Glomerular endothelial cell (primary cell): Measurements from ENCODE around the gene CLIP1. TPM values are rescaled to one million over a fixed set of nuclear protein-coding genes. Genes with fewer than 3 reads are reported as not detected.
A peak's percentile ranks its signal among the peaks of the same experiment; 100 is the strongest.
"Not testable (repeated sequence)": the region's sequence is repeated elsewhere in the genome, so short reads cannot be mapped to it uniquely, and the experiment has no call there.

Source experiments
- DNase-seq: peaks from one replicate; pipeline ENCODE4 v3.0.0-alpha.2; 2011; ENCODE audit warnings: low read depth, low spot score; ENCODE audit errors: extremely low read depth
- total RNA-seq: library from RNA; depleted of rRNA; stranded (reverse); fragments of >200 nt; gene quantifications from 2 replicates; pipeline ENCODE4 v1.2.3, GENCODE V29; 2015

CLIP1 gene
- total RNA-seq, 1 donor from 2014 or later = 85.6 TPM

DNA sequence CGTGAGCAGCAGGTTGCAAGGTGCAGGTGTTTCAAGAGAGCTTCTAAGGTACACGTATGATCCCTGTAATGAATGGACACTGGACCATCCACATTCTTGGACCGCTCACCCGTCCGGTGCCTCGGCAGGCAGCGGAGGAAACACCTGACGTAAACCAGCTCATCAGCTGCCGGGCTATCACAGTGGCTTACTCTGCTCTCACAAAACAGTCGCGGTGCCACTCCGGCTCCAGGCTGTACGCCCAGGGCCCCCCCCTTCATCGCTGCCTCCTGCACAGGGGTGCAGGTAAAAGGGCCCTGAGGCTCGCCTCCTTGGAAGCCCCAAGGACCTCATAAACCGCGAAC is 156.6 kb downstream of the CLIP1 start:
- DNase-seq = no peak

DNA sequence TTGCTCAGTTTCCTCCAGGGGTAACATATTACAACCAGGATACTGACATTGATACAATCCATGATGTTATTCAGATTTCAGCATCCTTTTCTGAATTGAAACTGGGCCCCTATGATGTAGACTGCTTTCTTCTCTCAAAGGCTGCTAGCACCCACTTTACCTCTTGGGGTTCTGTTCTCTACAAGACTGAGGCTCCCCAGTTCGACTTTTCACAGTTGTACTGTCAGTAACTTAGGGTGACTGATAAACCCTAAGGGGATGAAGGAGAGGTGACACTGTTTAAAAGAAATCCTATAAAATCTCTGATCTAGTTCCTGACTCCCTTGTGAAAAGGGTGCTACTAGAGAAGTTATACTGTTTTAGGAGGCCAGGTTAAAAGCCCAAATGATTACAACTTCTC is 157.0 kb downstream of the CLIP1 start:
- DNase-seq = no peak

DNA sequence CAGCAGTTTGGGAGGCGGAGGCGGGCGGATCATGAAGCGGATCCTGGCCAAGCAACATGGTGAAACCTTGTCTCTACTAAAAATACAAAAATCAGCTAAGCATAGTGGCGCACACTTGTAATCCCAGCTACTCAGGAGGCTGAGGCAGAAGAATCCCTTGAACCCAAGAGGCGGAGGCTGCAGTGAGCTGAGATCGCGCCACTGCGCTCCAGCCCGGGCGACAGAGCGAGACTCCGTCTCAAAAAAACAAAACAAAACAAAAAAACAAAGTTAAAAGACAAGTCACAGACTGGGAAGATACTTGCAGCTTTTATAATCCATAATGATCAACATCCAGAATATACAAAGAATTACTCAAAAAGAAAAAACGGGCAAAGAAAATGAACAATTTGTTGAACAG is 161.7 kb downstream of the CLIP1 start:
- not testable (repeated sequence) for DNase-seq

DNA sequence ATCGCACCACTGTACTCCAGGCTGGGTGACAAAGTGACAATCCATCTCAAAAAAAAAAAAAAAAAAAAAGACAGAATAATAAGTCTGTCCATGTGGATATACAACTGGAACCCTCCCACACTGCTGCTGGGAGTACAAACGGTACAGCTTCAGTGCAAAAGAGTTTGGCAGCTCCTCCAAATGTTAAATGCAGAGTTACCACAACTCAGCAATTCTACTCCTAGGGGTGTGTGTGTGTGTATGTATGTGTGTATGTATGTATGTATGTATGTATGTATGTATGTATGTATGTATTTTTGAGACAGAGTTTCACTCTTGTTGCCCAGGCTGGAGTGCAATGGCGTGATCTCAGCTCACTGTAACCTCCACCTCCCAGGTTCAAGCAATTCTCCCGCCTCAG is 163.5 kb downstream of the CLIP1 start:
- not testable (repeated sequence) for DNase-seq

DNA sequence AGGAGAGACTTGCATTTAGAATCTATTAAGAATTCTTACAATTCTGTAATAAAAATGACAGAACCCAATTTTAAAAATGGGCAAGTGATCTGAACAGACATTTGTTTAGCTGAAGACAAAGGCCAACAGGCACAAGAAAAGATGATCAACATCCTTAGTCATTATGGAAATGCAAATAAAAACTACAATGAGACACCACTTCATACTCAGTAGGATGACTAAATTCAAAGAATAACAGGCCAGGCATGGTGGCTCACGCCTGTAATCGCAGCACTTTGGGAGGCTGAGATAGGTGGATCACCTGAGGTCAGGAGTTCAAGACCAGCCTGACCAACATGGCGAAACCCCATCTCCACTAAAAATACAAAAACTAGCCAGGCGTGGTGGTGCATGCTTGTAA is 164.0 kb downstream of the CLIP1 start:
- not testable (repeated sequence) for DNase-seq

DNA sequence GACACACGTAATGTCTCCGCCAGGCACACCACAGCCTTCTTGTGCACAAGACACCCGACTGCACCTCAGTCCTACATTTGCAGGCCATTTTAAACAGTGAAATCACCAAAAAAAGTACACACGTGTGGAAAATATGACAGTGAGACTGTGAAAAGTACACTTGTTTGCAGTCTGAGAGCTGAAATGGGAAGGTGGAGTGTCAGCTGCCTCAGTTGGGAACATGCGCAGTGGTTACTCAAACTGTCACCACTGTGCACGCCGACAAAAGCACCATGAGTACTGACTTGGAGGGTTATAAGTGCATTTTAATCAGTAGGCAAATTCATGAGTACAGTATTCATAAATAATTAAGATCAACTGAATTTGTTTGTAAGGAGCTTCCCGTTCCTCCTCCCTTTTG is 171.9 kb downstream of the CLIP1 start:
- DNase-seq = no peak

DNA sequence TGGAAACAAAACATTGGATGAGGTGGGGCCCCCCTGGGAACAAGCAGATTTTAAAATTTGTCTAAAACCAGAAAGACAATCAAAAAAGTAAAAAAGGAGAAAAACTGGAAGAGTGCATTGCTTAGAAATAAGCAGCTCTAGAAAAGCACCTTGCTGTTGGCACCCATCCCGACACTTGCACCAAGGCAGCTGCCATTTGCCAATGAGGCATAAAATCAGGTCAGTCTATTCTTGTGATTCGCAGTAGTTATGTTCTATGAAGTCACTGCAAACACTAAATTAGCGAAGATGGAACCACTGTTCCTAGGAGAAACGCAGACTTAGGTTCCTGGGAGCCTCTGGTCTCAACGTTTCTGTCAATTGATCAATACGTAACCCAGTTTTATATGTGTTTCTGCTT is 172.4 kb downstream of the CLIP1 start:
- no peak for DNase-seq

DNA sequence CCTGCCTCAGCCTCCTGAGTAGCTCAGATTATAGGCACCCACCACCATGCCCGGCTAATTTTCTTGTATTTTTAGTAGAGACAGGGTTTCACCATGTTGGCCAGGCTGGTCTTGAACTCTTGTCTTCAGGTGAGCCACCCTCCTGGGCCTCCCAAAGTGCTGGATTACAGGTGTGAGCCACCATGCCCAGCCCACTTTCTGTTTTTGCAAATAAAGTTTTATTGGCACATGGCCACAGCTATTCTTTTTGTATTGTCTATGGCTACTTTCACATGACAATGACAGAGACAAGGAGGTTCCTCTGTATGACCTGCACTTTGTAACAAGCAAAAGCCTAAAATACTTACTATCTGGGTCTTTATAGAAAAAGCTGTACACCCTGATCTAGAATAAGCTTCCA is 176.9 kb downstream of the CLIP1 start:
- no peak for DNase-seq

DNA sequence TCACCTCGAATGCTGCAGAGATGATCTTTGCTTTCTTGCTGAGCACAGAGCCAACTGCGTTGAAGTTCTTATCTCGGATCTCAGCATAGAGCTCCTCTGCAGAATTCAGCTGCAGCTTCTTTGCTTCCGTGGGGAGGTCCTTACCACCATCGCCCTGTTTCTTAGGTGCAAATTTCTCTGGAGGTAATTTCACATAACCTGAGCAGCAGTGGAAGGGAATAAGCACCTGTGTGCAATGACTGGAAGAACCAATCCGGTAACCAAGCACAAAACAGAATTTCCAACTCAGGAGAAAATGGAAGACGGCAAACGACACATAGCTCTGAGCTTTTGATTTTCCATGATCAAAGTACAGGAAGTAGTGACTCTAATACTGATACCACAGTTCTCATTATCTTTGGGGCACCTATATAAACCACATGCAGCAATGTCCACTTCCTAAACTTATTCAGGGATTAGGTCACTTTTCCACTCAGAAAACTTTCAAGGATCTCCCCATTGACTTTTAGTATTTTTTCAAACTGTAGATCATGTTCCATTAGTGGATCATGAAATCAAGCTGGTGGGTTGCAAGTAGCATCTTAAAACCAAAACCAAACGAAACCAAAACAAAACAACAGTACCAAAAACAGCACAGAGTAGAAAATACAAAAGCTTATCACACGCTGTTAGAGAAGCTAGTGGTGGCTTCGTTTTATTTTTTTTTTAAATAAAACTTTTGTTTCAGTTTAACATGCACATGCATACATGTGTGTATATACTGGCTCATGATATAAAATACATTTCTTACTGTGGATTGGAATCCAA is 177.7 kb downstream of the CLIP1 start:
- no peak for DNase-seq

DNA sequence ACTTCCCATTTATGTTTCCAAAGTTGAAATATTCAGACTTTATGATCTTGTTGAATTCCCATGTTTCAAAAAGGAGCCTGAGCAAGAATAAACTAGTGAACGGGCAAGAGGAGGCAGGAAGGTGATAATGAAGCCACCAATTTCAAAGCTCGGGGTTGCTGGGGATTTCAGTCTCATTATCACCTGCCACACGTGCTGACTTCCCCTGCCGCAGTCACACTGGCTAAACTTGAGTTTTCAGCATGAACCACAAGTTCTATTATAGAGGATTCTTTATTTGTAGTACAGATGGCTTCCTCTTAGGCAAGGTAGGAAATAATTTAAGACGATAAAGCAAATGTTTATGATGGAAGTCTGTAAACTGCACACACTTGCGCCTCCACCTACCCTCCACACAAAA is 178.5 kb downstream of the CLIP1 start:
- no peak for DNase-seq

DNA sequence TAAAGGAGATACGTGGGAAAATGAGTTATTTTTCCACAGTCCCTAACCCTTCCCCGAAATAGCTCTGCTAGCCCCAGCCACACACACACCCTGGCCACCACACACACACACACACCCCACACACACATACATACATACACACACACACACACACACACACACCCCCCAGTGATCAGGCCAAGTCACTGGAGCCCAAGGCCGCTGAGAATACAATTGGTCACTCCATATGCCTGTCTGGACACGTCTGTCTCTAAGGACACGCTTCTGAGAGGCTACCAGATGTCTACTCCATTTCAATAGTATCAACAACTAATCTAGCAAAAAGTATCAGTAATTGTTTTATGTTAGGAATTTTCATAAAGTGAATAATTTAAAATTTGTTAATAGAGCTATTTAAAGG is 183.6 kb downstream of the CLIP1 start:
- no peak for DNase-seq

DNA sequence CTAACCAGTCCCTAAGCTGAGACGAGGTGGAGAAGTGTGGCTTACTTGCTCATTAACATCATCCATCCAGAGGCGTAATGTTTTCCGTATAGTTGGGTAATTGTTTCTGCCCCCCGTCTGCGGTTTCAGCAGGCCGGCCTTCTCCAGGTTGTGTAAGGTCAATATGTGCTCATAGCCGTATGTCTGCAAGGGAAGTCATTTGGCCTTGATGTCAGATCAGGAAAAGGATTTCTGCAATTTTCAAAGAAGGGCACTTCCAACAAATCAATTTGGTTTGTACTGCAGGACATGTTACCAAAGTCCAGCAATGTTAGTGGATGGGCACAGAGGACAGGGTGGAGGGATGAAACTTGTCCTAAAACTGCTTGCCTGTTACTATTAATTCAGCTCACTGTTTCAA is 186.7 kb downstream of the CLIP1 start:
- DNase-seq = no peak

DNA sequence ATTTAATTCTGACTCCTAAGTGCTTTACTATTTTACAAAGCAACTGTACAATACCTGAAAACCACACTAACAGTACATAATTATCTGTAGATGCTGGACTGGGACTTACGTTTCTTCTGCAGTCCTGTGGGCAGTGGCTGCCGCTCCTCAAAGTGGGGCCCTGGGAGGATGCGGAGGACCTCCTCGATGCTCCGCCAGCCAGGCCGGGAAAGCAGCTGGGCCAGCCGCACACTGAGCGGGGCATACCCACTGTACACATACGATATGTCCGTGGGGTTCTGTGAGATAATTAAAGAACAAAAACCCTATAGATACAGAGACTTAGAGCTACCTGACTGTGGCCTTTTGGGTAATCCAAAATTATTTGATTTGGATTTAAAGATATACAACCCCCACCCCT is 189.8 kb downstream of the CLIP1 start:
- no peak for DNase-seq

DNA sequence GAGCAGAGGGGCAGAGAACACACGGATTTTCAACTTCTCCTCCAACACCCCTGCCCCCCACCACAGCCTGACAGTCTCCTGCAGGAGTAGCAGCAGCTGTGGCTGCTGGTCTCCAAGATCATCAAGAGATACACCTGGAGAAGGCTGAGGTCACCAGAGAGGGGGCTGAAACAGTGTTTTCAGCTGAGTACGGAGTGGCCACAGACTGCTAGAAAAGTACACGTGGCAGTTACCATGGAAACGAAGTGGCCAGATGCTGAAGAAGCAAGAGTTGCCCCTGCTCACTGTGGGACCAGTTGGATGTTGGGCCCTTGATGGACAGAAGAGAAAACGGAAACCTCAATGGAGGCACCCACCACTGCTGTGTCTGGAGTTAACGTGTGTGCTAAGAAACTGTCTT is 191.7 kb downstream of the CLIP1 start:
- no peak for DNase-seq

DNA sequence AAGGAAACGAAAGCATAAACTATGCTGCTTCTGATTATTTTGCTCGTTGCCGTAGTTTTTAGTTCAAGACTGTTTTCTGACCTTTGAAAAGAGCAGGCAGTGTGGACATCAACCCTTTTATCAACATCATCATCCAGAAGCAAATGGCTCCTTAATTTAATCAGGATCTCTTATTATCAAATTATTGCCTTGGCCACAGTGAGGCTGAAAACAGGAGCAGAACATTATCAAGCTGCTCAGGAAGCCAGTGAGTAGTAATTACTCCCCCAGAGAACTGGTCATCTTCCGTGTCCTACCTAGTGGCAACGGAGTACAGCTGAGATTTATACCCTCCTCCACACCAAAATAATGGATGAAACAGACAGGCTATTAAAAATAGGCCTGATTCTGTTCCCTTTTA is 194.4 kb downstream of the CLIP1 start:
- no peak for DNase-seq

DNA sequence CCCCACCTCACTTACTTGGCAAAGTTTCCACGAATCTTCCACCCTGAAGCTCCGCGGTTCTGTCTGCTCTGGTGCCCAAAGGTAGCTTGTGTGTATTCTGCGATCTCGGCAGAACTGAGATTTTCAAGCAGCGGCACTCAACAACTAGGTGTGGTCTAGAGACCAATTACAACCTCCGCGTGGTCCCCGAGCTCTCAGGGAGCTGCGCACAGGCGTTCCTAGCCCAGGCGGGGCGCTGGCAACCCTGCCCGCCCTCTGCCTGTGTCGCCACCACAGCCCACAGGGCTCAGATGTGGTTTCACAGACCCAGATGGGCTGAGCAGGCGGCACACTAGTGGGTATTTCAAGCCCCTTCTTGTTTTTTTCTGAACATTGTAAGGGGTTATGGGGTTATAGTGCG is 195.1 kb downstream of the CLIP1 start:
- DNase-seq = no peak

DNA sequence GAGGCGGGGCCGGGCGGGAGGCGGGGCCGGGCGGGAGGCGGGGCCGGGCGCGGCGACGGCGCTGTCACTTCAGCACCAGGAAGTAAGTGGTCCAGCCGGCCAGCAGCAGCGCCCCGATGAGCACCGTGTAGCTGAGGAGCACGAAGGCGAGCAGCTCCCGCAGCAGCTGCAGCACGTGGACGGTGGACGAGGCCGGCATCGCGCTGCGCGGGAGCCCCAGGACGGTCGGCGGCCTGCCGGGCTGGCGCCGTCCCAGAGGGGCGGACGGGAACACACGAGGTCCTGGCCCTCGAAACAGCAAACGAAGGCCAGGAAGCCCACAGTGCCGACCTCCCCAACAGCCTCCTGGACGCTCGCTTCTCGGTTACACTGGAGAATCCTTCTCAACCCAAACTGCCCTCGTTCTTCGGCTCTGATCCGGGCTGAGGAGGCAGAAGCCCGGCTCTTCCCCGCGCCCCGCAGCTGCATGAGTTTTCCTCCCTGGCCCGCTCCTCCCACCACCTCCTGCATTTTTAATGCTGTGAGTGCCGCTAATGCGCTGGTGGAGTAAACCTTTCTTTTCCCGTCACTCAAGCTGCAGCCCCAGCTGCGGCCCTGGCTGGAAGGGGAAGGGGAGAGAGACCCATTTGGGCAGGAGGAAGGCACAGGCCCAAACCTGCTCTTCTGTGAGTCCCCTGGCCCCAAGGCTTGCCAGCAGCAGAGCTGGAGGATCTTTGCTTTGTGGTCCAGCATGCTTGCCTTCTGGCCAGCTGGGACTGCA is 195.9 kb downstream of the CLIP1 start:
- no peak for DNase-seq

DNA sequence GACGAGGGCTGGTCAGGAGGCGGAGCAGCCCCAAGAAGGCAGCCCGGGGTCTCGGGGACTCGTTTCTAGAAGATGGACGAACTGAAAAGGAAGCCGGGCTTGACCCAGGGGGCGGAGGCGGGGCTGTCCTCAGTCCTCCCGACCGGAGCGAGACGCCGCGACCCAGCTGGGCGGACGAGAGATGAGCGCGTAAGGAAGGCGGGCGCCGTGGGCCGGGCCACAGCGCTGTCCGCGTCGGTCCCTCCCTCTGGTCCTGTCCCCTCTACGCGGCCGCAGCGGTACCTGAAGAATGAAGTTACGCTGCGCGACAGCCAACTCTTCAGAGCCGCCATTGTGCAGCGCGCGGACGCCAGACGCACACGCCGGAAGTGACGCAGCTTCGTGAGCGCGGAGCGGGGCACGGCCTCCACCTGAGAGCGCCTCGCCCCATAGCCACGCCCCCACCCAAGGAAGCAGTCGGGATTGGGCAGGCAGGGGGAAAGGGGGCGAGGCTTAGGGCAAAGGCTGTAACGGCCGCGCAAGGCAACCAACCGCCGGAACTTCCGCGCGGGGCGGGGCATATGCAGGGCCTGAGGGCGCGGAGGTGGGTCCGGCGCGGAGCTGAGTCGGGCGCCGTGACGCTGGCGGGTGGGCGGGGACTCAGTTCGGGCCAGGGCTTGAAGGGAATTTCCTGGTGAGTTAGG is 196.6 kb downstream of the CLIP1 start, which contains the start of gene DIABLO:
DIABLO (minus strand) TSS at position 370 of the 683 bp plus-strand sequence; CDS start at position 332, 38 bp downstream.
- peak; percentile 82 for DNase-seq
